Neural progenitor cell (in vitro differentiated cells): ENCODE results near the gene GNG7. TPM values are rescaled to one million over a fixed set of nuclear protein-coding genes. Genes with fewer than 3 reads are reported as not detected.

Source experiments
- DNase-seq: peaks from one replicate; pipeline ENCODE4 v3.0.0-alpha.2; 2016; ENCODE audit warnings: low spot score
- H2AFZ ChIP-seq: fragments of 200-600 bp; sonication (generic); replicated peaks from 2 replicates; pipeline ENCODE4 v1.6.1; 2016; ENCODE audit warnings: antibody characterized with exemption
- H3F3A ChIP-seq: fragments of 200-600 bp; sonication (generic); 2 replicates; pipeline ENCODE4 v1.6.1; 2016; ENCODE audit warnings: antibody characterized with exemption, low read depth
- H3K27ac ChIP-seq: fragments of 200-600 bp; sonication (generic); 2 replicates; pipeline ENCODE4 v1.5.1; 2016; ENCODE audit warnings: mild to moderate bottlenecking
- H3K27me3 ChIP-seq: fragments of 200-600 bp; sonication (generic); 2 replicates; pipeline ENCODE4 v1.6.1; 2016; ENCODE audit warnings: mild to moderate bottlenecking, moderate library complexity
- H3K36me3 ChIP-seq: fragments of 200-600 bp; sonication (generic); 2 replicates; pipeline ENCODE4 v1.5.1; 2016
- H3K4me1 ChIP-seq: fragments of 200-600 bp; sonication (generic); 2 replicates; pipeline ENCODE4 v1.6.1; 2016; ENCODE audit warnings: mixed run types
- H3K4me2 ChIP-seq: fragments of 200-600 bp; sonication (generic); 2 replicates; pipeline ENCODE4 v1.6.1; 2016
- H3K4me3 ChIP-seq: fragments of 200-600 bp; sonication (generic); 2 replicates; pipeline ENCODE4 v1.5.1; 2016
- H3K79me2 ChIP-seq: fragments of 200-600 bp; sonication (generic); 2 replicates; pipeline ENCODE4 v1.6.1; 2016; ENCODE audit warnings: low read depth
- H3K9ac ChIP-seq: fragments of 200-600 bp; sonication (generic); 2 replicates; pipeline ENCODE4 v1.6.1; 2016
- H3K9me3 ChIP-seq: fragments of 200-600 bp; sonication (generic); 2 replicates; pipeline ENCODE4 v1.5.1; 2016; ENCODE audit warnings: low read depth
- H4K20me1 ChIP-seq: fragments of 200-600 bp; sonication (generic); 2 replicates; pipeline ENCODE4 v1.6.1; 2016; ENCODE audit warnings: low read depth
- H3K27ac Mint-ChIP-seq: 3 replicates; pipeline ENCODE4 v1.8.0; 2021; ENCODE audit warnings: mixed read lengths
- H3K27me3 Mint-ChIP-seq: 2 replicates; pipeline ENCODE4 v1.8.0; 2022; ENCODE audit warnings: low read depth, mild to moderate bottlenecking, inconsistent platforms, moderate library complexity, mixed read lengths; ENCODE audit not compliant: insufficient read depth
- H3K36me3 Mint-ChIP-seq: 3 replicates; pipeline ENCODE4 v1.8.0; 2021; ENCODE audit warnings: mixed read lengths
- H3K4me1 Mint-ChIP-seq: 3 replicates; pipeline ENCODE4 v1.8.0; 2021; ENCODE audit warnings: mixed read lengths
- H3K4me3 Mint-ChIP-seq: 3 replicates; pipeline ENCODE4 v1.8.0; 2021; ENCODE audit warnings: mild to moderate bottlenecking, moderate library complexity, mixed read lengths
- H3K9me3 Mint-ChIP-seq: 3 replicates; pipeline ENCODE4 v1.8.0; 2020; ENCODE audit warnings: mixed read lengths
- CTCF ChIP-seq: fragments of 200-600 bp; sonication (generic); IDR thresholded peaks from 2 replicates; pipeline ENCODE4 v1.5.1; 2017; ENCODE audit warnings: antibody characterized with exemption, mild to moderate bottlenecking
- EZH2 ChIP-seq: fragments of 200-600 bp; sonication (generic); IDR thresholded peaks from 2 replicates; pipeline ENCODE4 v1.6.1; 2017; ENCODE audit warnings: antibody characterized with exemption, mild to moderate bottlenecking, moderate library complexity
- EZH2phosphoT487 ChIP-seq: fragments of 200-600 bp; sonication (generic); IDR thresholded peaks from 2 replicates; pipeline ENCODE4 v1.6.1; 2017; ENCODE audit warnings: antibody characterized with exemption
- total RNA-seq: library from RNA; depleted of rRNA; stranded (reverse); fragments of >200 nt; gene quantifications from 2 replicates; pipeline ENCODE4 v1.2.3, GENCODE V29; 2015; ENCODE audit warnings: low replicate concordance

GNG7 gene
- total RNA-seq, 1 donor from 2014 or later, result 7.0 TPM

GRCh38 chr19:2484178-2484937 lies 218.1 kb downstream of the GNG7 start:
- Mint-ChIP-seq H3K4me1 (no peaks in the 10 kb centered on the region), H3K27me3 (peaks cover 43% of the 10 kb centered on the region), H3K36me3 (no peaks in the 10 kb centered on the region), H3K9me3 (peaks cover 2% of the 10 kb centered on the region), H3K4me3 (no peak overlapping the region), H3K27ac (no peak overlapping the region)
- Histone ChIP-seq H3K4me1 (no peaks in the 10 kb centered on the region), H4K20me1 (no peaks in the 10 kb centered on the region), H3K36me3 (no peaks in the 10 kb centered on the region), H2AFZ (no peak overlapping the region), H3K4me3 (no peak overlapping the region), H3K79me2 (no peaks in the 10 kb centered on the region), H3K4me2 (no peak overlapping the region), H3F3A (peaks cover 7% of the 10 kb centered on the region), H3K9ac (no peak overlapping the region), H3K9me3 (no peaks in the 10 kb centered on the region), H3K27ac (no peak overlapping the region), H3K27me3 (peaks cover 42% of the 10 kb centered on the region)
- DNase-seq, result no peak
- TF ChIP-seq EZH2, result no peak
- TF ChIP-seq EZH2phosphoT487, result no peak
- TF ChIP-seq CTCF, result no peak

- Mint-ChIP-seq H3K27ac (no peak overlapping the region), H3K9me3 (peaks cover 2% of the 10 kb centered on the region), H3K27me3 (peaks cover 44% of the 10 kb centered on the region), H3K4me3 (peak overlapping the region; percentile 41), H3K4me1 (peaks cover under 1% of the 10 kb centered on the region), H3K36me3 (no peaks in the 10 kb centered on the region)
- no peaks in the 10 kb centered on the region for H3K79me2 ChIP-seq
- H3K27ac ChIP-seq, result no peak overlapping the region
- no peaks in the 10 kb centered on the region for H3K9me3 ChIP-seq
- DNase-seq, result no peak
- TF ChIP-seq EZH2 (no peak), EZH2phosphoT487 (no peak), CTCF (no peak)
- peaks cover 8% of the 10 kb centered on the region for H3F3A ChIP-seq
- H4K20me1 ChIP-seq, result peaks cover 5% of the 10 kb centered on the region
- no peaks in the 10 kb centered on the region for H3K36me3 ChIP-seq
- H3K4me3 ChIP-seq, result no peak overlapping the region
- no peak overlapping the region for H3K4me2 ChIP-seq
- no peak overlapping the region for H2AFZ ChIP-seq
- peaks cover 4% of the 10 kb centered on the region for H3K4me1 ChIP-seq
- peaks cover 42% of the 10 kb centered on the region for H3K27me3 ChIP-seq
- H3K9ac ChIP-seq, result no peak overlapping the region
Observed at GRCh38 chr19:2483484-2484151, 218.9 kb downstream of the GNG7 start.

GRCh38 chr19:2483084-2483483 lies 219.4 kb downstream of the GNG7 start:
- DNase-seq, result no peak
- peaks cover 9% of the 10 kb centered on the region for H4K20me1 ChIP-seq
- H3K27ac Mint-ChIP-seq, result no peak overlapping the region
- no peaks in the 10 kb centered on the region for H3K36me3 Mint-ChIP-seq
- TF ChIP-seq EZH2phosphoT487 (no peak), EZH2 (no peak), CTCF (no peak)
- H3K4me3 Mint-ChIP-seq, result no peak overlapping the region
- no peaks in the 10 kb centered on the region for H3K9me3 ChIP-seq
- H3K4me1 ChIP-seq, result peaks cover 8% of the 10 kb centered on the region
- H3K9ac ChIP-seq, result no peak overlapping the region
- H3K9me3 Mint-ChIP-seq, result peaks cover 2% of the 10 kb centered on the region
- no peak overlapping the region for H2AFZ ChIP-seq
- H3K4me2 ChIP-seq, result no peak overlapping the region
- H3K36me3 ChIP-seq, result no peaks in the 10 kb centered on the region
- no peak overlapping the region for H3K4me3 ChIP-seq
- H3K4me1 Mint-ChIP-seq, result peaks cover 6% of the 10 kb centered on the region
- H3K27me3 Mint-ChIP-seq, result peaks cover 46% of the 10 kb centered on the region
- H3K79me2 ChIP-seq, result no peaks in the 10 kb centered on the region
- peaks cover 11% of the 10 kb centered on the region for H3F3A ChIP-seq
- peaks cover 42% of the 10 kb centered on the region for H3K27me3 ChIP-seq
- H3K27ac ChIP-seq, result no peak overlapping the region
